Prostate gland (tissue), 2 donors: ENCODE results near the gene CDC7. TPM values are rescaled to one million over a fixed set of nuclear protein-coding genes. Genes with fewer than 3 reads are reported as not detected.

Experiments used
- DNase-seq: peaks from one replicate; pipeline ENCODE4 v3.0.0-alpha.2; 2019; ENCODE audit warnings: low spot score
- H3K27ac ChIP-seq, 2 donors: fragments of 200-600 bp; sonication (generic); 2 replicates each; pipeline ENCODE4 v1.5.1; 2017 to 2019
- H3K27me3 ChIP-seq: fragments of 200-600 bp; sonication (generic); replicated peaks from 2 replicates; pipeline ENCODE4 v1.5.1; 2019; ENCODE audit not compliant: insufficient read depth
- H3K36me3 ChIP-seq, 2 donors: fragments of 200-600 bp; sonication (generic); 1 replicate in 1 of 2; 2 replicates in 1 of 2; pipeline versions ENCODE4 v1.5.1 to v1.8.1; 2017 to 2019
- H3K4me1 ChIP-seq: fragments of 200-600 bp; sonication (generic); replicated peaks from 2 replicates; pipeline ENCODE4 v1.5.1; 2019
- H3K4me3 ChIP-seq, 2 donors: fragments of 200-600 bp; sonication (generic); 2 replicates each; pipeline ENCODE4 v1.5.1; 2017 to 2019
- H3K9me3 ChIP-seq: fragments of 200-600 bp; sonication (generic); 2 replicates; pipeline ENCODE4 v1.5.1; 2017
- POLR2A ChIP-seq: fragments of 450-650 bp; IDR thresholded peaks from one replicate; pipeline ENCODE4 v1.6.1; 2016; ENCODE audit warnings: antibody characterized with exemption, mild to moderate bottlenecking
- POLR2AphosphoS5 ChIP-seq: sonication (generic); formaldehyde crosslinking; IDR thresholded peaks from one replicate; pipeline ENCODE4 v1.6.1; 2017; ENCODE audit warnings: antibody characterized with exemption
- WGBS: methylation state at CpG from one replicate; pipeline ENCODE4 v1.1.5; 2018; 5-methylcytosine and 5-hydroxymethylcytosine counted together
- intact Hi-C: fragments of 100-400 bp; cut with DNase I; formaldehyde crosslinking; loops from one replicate; pipeline ENCODE4 v1.14.2; 2022
- total RNA-seq, 2 donors: library from RNA; depleted of rRNA; stranded (reverse); fragments of >200 nt; gene quantifications; one replicate each; pipeline ENCODE4 v1.1.0, GENCODE V29; 2016
- TF ChIP-seq, protein P1 (sequence below), 4 experiments: fragments of 200-600 bp in 2 of 4; fragments of 450-650 bp in 2 of 4; sonication (generic) in 2 of 4; IDR thresholded peaks; 1 replicate in 3 of 4; 2 replicates in 1 of 4; pipeline ENCODE4 v1.5.1; 2016 to 2019; ENCODE audit warnings: antibody characterized with exemption in 4 of 4, mild to moderate bottlenecking in 2 of 4, moderate library complexity in 2 of 4

Gene CDC7
- total RNA-seq, 2 donors from 2014 or later, result 0.68 to 6.1 TPM

DNA sequence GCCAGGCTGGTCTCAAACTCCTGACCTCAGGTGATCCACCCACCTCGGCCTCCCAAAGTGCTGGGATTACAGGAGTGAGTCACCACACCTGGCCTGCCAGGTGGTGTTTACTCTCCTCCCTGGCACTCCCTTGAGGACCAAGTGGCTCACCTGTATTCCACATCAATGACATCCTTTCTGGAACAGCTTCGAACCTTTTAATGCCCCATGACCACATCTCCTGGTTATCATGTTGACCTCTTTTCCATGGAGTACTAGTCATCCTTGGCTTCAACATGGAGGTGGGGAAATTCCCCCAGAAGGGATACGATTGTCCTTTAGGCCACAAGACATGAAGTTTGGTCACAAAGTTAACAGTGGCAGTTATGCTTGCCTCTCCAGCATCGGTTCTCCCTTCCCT, 66.9 kb downstream of the CDC7 start:
- TF ChIP-seq POLR2A (no peak), POLR2AphosphoS5 (no peak)
- TF ChIP-seq, protein P1, sequence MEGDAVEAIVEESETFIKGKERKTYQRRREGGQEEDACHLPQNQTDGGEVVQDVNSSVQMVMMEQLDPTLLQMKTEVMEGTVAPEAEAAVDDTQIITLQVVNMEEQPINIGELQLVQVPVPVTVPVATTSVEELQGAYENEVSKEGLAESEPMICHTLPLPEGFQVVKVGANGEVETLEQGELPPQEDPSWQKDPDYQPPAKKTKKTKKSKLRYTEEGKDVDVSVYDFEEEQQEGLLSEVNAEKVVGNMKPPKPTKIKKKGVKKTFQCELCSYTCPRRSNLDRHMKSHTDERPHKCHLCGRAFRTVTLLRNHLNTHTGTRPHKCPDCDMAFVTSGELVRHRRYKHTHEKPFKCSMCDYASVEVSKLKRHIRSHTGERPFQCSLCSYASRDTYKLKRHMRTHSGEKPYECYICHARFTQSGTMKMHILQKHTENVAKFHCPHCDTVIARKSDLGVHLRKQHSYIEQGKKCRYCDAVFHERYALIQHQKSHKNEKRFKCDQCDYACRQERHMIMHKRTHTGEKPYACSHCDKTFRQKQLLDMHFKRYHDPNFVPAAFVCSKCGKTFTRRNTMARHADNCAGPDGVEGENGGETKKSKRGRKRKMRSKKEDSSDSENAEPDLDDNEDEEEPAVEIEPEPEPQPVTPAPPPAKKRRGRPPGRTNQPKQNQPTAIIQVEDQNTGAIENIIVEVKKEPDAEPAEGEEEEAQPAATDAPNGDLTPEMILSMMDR (IDR thresholded peaks at IDR 0.05), result no peak
- intact Hi-C loops, result no loop called here
- WGBS, result 82% methylated on average over 4 of the region's 4 CpGs

DNA sequence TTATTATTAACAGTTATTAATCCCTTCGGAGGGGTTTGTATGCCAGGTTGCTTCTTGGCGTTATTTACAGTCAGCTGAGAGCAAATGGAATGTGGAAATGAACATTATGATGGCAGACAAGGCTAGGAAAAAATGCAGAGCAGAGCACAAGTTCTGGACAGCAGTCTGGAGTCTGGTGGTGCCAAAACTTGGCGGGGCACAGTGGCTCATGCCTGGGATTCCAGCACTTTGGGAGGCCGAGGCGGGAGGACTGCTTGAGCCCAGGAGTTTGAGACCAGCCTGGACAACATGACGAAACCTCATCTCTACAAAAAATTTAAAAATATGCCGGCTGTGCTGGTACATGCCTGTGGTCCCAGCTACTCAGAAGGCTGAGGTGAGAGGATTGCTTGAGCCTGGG, 67.6 kb downstream of the CDC7 start:
- Histone ChIP-seq H3K36me3 (no peaks in the 10 kb centered on the region), H3K27ac (no peak overlapping the region), H3K27me3 (no peaks in the 10 kb centered on the region), H3K4me1 (no peaks in the 10 kb centered on the region), H3K4me3 (no peak overlapping the region), H3K9me3 (no peaks in the 10 kb centered on the region)
- TF ChIP-seq POLR2A, result no peak
- TF ChIP-seq, protein P1 (IDR thresholded peaks at IDR 0.05), result no peak
- TF ChIP-seq POLR2AphosphoS5, result no peak
- DNase-seq, result no peak
- WGBS, result 83% methylated on average over 7 of the region's 7 CpGs
- intact Hi-C loops, result no loop called here

More for the DNA sequence above, 66.9 kb downstream of the CDC7 start:
- DNase-seq, result no peak
- Histone ChIP-seq H3K27me3 (no peaks in the 10 kb centered on the region), H3K9me3 (no peaks in the 10 kb centered on the region), H3K36me3 (no peaks in the 10 kb centered on the region), H3K4me1 (no peaks in the 10 kb centered on the region), H3K27ac (no peak overlapping the region), H3K4me3 (no peak overlapping the region)

DNA sequence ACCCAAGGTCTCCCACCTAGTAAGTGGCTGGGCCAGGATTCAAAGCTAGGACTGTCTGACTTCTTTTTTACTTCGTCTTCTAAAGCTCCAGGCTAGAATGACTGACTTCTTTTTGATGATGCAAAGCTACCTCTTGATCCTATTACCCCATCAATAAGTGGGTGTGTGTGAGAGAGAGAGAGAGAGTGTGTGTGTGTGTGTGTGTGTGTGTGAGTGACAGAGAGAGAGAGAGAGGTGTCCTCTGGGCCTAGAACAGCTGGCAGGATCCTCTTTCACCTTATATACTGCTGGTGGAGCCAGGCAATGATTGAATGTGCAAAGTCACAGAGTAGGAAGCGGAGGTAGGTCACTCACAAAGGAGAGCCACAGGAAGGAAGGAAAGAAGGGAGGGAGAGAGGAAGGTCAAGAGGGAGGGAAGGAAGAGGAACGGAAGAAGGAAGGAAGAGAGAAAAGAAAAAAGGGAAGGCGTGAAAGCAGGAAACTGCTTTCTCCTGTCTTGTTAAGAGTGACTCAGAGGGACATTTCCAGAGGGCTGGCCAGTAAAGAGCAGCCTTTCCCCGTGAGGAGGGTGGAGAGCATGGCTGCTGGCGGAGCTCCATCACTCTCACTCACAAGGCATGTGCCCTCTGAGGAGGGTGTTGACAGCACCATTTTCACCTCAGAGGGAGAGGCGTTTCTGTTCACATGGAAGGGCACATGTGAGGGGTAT, 68.9 kb downstream of the CDC7 start:
- H3K27ac ChIP-seq, result peak overlapping the region in 1 of 2 donors; percentile 33
- no peaks in the 10 kb centered on the region for H3K9me3 ChIP-seq
- WGBS, result 52% methylated on average over 7 of the region's 7 CpGs
- no peaks in the 10 kb centered on the region for H3K4me1 ChIP-seq
- intact Hi-C loops, result no loop called here
- DNase-seq, result no peak
- TF ChIP-seq POLR2AphosphoS5, result no peak
- TF ChIP-seq, protein P1 (IDR thresholded peaks at IDR 0.05), result no peak
- TF ChIP-seq POLR2A, result no peak
- H3K4me3 ChIP-seq, result no peak overlapping the region
- no peaks in the 10 kb centered on the region for H3K27me3 ChIP-seq
- no peaks in the 10 kb centered on the region for H3K36me3 ChIP-seq

DNA sequence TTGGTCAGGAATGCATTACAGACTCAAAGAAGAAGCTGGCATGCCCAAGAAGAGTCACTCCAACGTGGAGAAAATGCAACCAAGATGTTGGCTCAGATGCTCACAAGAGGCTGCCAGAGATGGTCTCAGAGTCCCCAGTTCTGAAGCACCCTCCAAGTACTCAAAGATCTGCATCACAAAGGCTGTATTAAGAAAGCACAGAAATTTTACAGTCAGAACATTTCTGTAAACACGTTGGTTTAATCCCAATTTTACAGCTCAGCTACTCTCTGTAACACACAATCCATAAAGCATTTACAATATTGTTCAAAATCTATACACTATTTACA, 69.4 kb downstream of the CDC7 start:
- TF ChIP-seq, protein P1 (IDR thresholded peaks at IDR 0.05), result no peak
- TF ChIP-seq POLR2A, result no peak
- TF ChIP-seq POLR2AphosphoS5, result no peak
- no peaks in the 10 kb centered on the region for H3K36me3 ChIP-seq
- H3K27me3 ChIP-seq, result no peaks in the 10 kb centered on the region
- 18% methylated on average over 2 of the region's 2 CpGs for WGBS
- H3K4me3 ChIP-seq, result no peak overlapping the region
- no peaks in the 10 kb centered on the region for H3K4me1 ChIP-seq
- no peak for DNase-seq
- H3K27ac ChIP-seq, result peak overlapping the region in 1 of 2 donors; percentile 33
- no peaks in the 10 kb centered on the region for H3K9me3 ChIP-seq
- intact Hi-C loops, result no loop called here

DNA sequence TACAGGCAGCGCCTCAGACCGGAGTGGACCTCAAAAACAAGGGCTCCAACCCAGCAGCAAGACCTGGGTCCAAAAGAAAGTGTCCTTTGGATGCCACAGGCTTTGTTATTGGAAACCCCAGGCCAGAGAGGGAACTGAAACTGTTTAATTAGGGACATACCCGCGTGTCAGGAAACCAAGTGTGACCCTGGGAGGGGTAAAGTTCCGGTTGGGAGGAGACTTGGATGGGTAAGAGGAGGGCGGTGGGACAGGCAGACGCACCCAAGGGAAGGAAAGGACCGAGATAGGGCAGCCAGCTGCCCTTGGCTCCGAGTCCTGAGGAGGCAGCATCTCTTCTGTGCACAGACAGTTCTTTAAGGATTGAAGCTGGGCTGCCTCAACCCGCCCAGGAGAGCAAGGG, 71.4 kb downstream of the CDC7 start:
- no peaks in the 10 kb centered on the region for H3K36me3 ChIP-seq
- no peaks in the 10 kb centered on the region for H3K27me3 ChIP-seq
- H3K27ac ChIP-seq, result no peak overlapping the region
- 71% methylated on average over 10 of the region's 10 CpGs for WGBS
- DNase-seq, result no peak
- no peak for TF ChIP-seq POLR2AphosphoS5
- TF ChIP-seq, protein P1 (IDR thresholded peaks at IDR 0.05), result no peak
- TF ChIP-seq POLR2A, result no peak
- intact Hi-C loops, result no loop called here
- H3K9me3 ChIP-seq, result no peaks in the 10 kb centered on the region
- H3K4me1 ChIP-seq, result no peaks in the 10 kb centered on the region
- H3K4me3 ChIP-seq, result no peak overlapping the region
